ENCODE data around the gene ULK2.

Gene ULK2

GRCh38 chr17:19796457-19796856, 71.3 kb downstream of the ULK2 start:
- H3K79me2 ChIP-seq (ENCODE audit: control insufficient read depth, low read length): no peaks in the 10 kb centered on the region
- no peaks in the 10 kb centered on the region for H3K36me3 ChIP-seq (ENCODE audit: control insufficient read depth, low read length)
- no peak overlapping the region for H3K4me2 ChIP-seq (ENCODE audit: low read length)
- no peaks in the 10 kb centered on the region for H3K9me2 ChIP-seq (replicated peaks; ENCODE audit: control insufficient read depth, low read length)
- H3K27me3 ChIP-seq (ENCODE audit: control insufficient read depth, low read length): peaks cover 3% of the 10 kb centered on the region; the same call in 1 of the 2 replicates
- no peaks in the 10 kb centered on the region for H3K4me1 ChIP-seq (ENCODE audit: control insufficient read depth, low read length)
- no peak overlapping the region for H3K4me3 ChIP-seq (ENCODE audit: low read length)
- peaks cover 4% of the 10 kb centered on the region; the same call in 1 of the 2 replicates for H3K9me3 ChIP-seq (ENCODE audit: control insufficient read depth, insufficient read depth, low read length)
- no peaks in the 10 kb centered on the region for H3F3A ChIP-seq (ENCODE audit: control insufficient read depth, insufficient read depth)
- TF ChIP-seq EZH2phosphoT487 (IDR thresholded peaks at IDR 0.05; ENCODE audit: borderline replicate concordance, low read length) (no peak), CTCF (IDR thresholded peaks at IDR 0.05; ENCODE audit: low read depth, low read length, poor library complexity, severe bottlenecking) (no peak)
- no peak overlapping the region for H3K27ac ChIP-seq (ENCODE audit: low read depth, low read length)
- no peaks in the 10 kb centered on the region for H4K20me1 ChIP-seq (ENCODE audit: control insufficient read depth, insufficient read depth, low read depth, low read length)

- Histone ChIP-seq H3K9me2 (replicated peaks; ENCODE audit: control insufficient read depth, low read length) (no peaks in the 10 kb centered on the region), H3K79me2 (ENCODE audit: control insufficient read depth, low read length) (no peaks in the 10 kb centered on the region), H3K4me2 (ENCODE audit: low read length) (no peak overlapping the region), H4K20me1 (ENCODE audit: control insufficient read depth, insufficient read depth, low read depth, low read length) (no peaks in the 10 kb centered on the region), H3K36me3 (ENCODE audit: control insufficient read depth, low read length) (no peaks in the 10 kb centered on the region), H3K27me3 (ENCODE audit: control insufficient read depth, low read length) (no peaks in the 10 kb centered on the region), H3F3A (ENCODE audit: control insufficient read depth, insufficient read depth) (no peaks in the 10 kb centered on the region), H3K4me3 (ENCODE audit: low read length) (no peak overlapping the region), H3K27ac (ENCODE audit: low read depth, low read length) (no peak overlapping the region), H3K4me1 (ENCODE audit: control insufficient read depth, low read length) (no peaks in the 10 kb centered on the region), H3K9me3 (ENCODE audit: control insufficient read depth, insufficient read depth, low read length) (peaks cover 4% of the 10 kb centered on the region; the same call in 1 of the 2 replicates)
- TF ChIP-seq EZH2phosphoT487 (IDR thresholded peaks at IDR 0.05; ENCODE audit: borderline replicate concordance, low read length): no peak
- no peak for TF ChIP-seq CTCF (IDR thresholded peaks at IDR 0.05; ENCODE audit: low read depth, low read length, poor library complexity, severe bottlenecking)
Observed at GRCh38 chr17:19791918-19792550, 75.7 kb downstream of the ULK2 start.

- H3K79me2 ChIP-seq (ENCODE audit: control insufficient read depth, low read length): no peaks in the 10 kb centered on the region
- no peaks in the 10 kb centered on the region for H3K9me2 ChIP-seq (replicated peaks; ENCODE audit: control insufficient read depth, low read length)
- H3K9me3 ChIP-seq (ENCODE audit: control insufficient read depth, insufficient read depth, low read length): no peaks in the 10 kb centered on the region
- H3F3A ChIP-seq (ENCODE audit: control insufficient read depth, insufficient read depth): no peaks in the 10 kb centered on the region
- no peaks in the 10 kb centered on the region for H4K20me1 ChIP-seq (ENCODE audit: control insufficient read depth, insufficient read depth, low read depth, low read length)
- no peaks in the 10 kb centered on the region for H3K27me3 ChIP-seq (ENCODE audit: control insufficient read depth, low read length)
- TF ChIP-seq EZH2phosphoT487 (IDR thresholded peaks at IDR 0.05; ENCODE audit: borderline replicate concordance, low read length) (no peak), CTCF (IDR thresholded peaks at IDR 0.05; ENCODE audit: low read depth, low read length, poor library complexity, severe bottlenecking) (no peak)
- H3K36me3 ChIP-seq (ENCODE audit: control insufficient read depth, low read length): no peaks in the 10 kb centered on the region
- no peaks in the 10 kb centered on the region for H3K4me1 ChIP-seq (ENCODE audit: control insufficient read depth, low read length)
- H3K4me3 ChIP-seq (ENCODE audit: low read length): no peak overlapping the region
- H3K4me2 ChIP-seq (ENCODE audit: low read length): no peak overlapping the region
- no peak overlapping the region for H3K27ac ChIP-seq (ENCODE audit: low read depth, low read length)
Observed at GRCh38 chr17:19787733-19788357, 79.9 kb downstream of the ULK2 start.
